NCI-H69 (cell line): ENCODE measurements around the gene VWA1.
"Not testable (repeated sequence)": the region's sequence is repeated elsewhere in the genome, so short reads cannot be mapped to it uniquely, and the experiment has no call there.

ENCODE experiments used
- DNase-seq: peaks from one replicate; lab custom pipeline; 2025; lab: John Stamatoyannopoulos, UW

VWA1 gene

GRCh38 chr1:1435106-1435903, at the start of gene VWA1:
TSS of gene VWA1 (plus strand) at chr1:1435690. CDS start at chr1:1435749, 59 bp downstream.
- DNase-seq, result peak; percentile 78

- no peak for DNase-seq
Measured at GRCh38 chr1:1385931-1386330, 49.6 kb upstream of the VWA1 start.

- DNase-seq, result no peak
Measured at GRCh38 chr1:1387098-1388077, 48.1 kb upstream of the VWA1 start.

- no peak for DNase-seq
Measured at GRCh38 chr1:1388078-1388472, 47.4 kb upstream of the VWA1 start.

- DNase-seq, result no peak
Measured at GRCh38 chr1:1390675-1391074, 44.8 kb upstream of the VWA1 start.

- no peak for DNase-seq
Measured at GRCh38 chr1:1391225-1391624, 44.3 kb upstream of the VWA1 start.

- DNase-seq, result no peak
Measured at GRCh38 chr1:1393014-1393413, 42.5 kb upstream of the VWA1 start.

GRCh38 chr1:1393428-1393827, 42.1 kb upstream of the VWA1 start:
- DNase-seq, result no peak

- no peak for DNase-seq
Measured at GRCh38 chr1:1394116-1394515, 41.4 kb upstream of the VWA1 start.

GRCh38 chr1:1395166-1395565, 40.3 kb upstream of the VWA1 start:
- no peak for DNase-seq

GRCh38 chr1:1397839-1398523, 37.5 kb upstream of the VWA1 start:
- DNase-seq, result no peak

- no peak for DNase-seq
Measured at GRCh38 chr1:1398677-1399186, 36.8 kb upstream of the VWA1 start.

- DNase-seq, result peak; percentile 97
Measured at GRCh38 chr1:1399187-1399871, 36.2 kb upstream of the VWA1 start, which contains the start of gene CCNL2. TSS of gene CCNL2 (minus strand) at chr1:1399335. CDS start at chr1:1399306, 29 bp downstream.

- peak; percentile 48 for DNase-seq
Measured at GRCh38 chr1:1399872-1400575, 35.5 kb upstream of the VWA1 start.

- no peak for DNase-seq
Measured at GRCh38 chr1:1400576-1401456, 34.7 kb upstream of the VWA1 start.

- DNase-seq, result no peak
Measured at GRCh38 chr1:1401457-1402010, 34.0 kb upstream of the VWA1 start.

GRCh38 chr1:1402072-1402900, 33.2 kb upstream of the VWA1 start:
- peak; percentile 37 for DNase-seq

GRCh38 chr1:1402901-1403392, 32.5 kb upstream of the VWA1 start:
- DNase-seq, result not testable (repeated sequence)
